Activated naive CD4-positive, alpha-beta T cell treated with Interleukin-2 at 50 U/mL for 16 hours (primary cell): ENCODE measurements around the gene PLCD1.
A peak's percentile ranks its signal among the peaks of the same experiment; 100 is the strongest.
"Not testable (repeated sequence)": the region's sequence is repeated elsewhere in the genome, so short reads cannot be mapped to it uniquely, and the experiment has no call there.

ENCODE experiments used
- DNase-seq: peaks from one replicate; pipeline ENCODE4 v3.0.0-alpha.2; 2020

PLCD1 gene

DNA sequence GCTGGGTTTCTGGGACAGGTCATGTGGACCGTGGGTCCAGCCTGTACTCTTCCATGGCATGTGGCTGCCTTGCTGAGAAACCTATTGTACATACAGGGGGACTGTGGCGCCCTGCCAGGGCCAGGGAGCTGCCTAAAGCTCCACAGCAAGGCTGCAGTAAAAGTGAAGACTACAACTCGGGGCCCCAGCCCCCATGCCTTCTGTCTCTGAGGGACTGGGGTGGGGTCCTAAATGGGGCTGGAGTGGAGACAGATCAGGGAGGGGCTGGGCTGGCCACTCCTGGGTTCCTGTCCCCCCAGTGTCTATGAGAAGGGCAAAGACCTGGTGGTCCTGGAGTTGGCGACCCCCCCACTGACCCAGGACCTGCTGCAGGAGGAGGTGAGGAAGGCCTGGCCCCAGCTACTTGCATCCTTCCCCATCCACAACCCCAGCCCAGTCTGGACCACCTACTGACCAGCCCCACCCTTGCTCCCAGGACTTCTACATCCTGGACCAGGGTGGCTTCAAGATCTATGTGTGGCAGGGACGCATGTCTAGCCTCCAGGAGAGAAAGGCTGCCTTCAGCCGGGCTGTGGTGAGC lies 31.6 kb downstream of the PLCD1 start:
- no peak for DNase-seq

DNA sequence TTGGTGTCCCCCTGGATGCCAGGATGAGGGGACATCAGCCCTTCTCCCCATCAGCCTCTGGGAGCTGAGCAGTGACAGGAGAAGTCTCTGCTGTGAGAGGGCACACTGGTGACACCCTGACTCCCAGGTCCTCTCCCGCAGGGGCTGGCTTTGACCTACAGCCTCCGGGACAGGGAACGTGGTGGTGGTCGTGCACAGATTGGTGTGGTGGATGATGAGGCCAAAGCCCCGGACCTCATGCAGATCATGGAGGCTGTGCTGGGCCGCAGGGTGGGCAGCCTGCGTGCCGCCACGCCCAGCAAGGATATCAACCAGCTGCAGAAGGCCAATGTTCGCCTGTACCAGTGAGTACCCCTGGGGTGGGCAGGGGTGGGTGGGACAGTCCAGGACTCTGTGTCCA lies 32.1 kb downstream of the PLCD1 start:
- DNase-seq = no peak

DNA sequence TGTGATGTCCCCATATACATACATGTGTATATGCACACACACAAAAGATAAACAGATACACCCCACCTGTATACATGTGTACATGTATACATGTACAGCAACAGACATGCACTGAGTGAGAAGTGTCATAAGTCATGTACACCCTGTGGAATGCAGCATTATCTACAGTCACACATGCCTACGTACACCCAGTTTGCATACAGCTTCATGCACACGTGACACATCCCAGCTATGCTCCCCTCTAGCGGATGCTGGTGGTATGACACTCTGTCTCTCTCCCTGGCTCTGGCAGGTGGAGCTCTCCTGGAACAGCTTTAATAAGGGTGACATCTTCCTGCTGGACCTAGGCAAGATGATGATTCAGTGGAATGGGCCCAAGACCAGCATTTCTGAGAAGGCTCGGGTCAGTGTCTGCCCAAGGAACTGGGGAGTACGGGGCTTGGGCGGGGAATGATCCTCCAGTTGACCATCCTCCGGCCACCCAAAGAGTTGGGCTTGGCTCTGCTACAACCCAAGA lies 32.6 kb downstream of the PLCD1 start:
- DNase-seq = peak; percentile 81

DNA sequence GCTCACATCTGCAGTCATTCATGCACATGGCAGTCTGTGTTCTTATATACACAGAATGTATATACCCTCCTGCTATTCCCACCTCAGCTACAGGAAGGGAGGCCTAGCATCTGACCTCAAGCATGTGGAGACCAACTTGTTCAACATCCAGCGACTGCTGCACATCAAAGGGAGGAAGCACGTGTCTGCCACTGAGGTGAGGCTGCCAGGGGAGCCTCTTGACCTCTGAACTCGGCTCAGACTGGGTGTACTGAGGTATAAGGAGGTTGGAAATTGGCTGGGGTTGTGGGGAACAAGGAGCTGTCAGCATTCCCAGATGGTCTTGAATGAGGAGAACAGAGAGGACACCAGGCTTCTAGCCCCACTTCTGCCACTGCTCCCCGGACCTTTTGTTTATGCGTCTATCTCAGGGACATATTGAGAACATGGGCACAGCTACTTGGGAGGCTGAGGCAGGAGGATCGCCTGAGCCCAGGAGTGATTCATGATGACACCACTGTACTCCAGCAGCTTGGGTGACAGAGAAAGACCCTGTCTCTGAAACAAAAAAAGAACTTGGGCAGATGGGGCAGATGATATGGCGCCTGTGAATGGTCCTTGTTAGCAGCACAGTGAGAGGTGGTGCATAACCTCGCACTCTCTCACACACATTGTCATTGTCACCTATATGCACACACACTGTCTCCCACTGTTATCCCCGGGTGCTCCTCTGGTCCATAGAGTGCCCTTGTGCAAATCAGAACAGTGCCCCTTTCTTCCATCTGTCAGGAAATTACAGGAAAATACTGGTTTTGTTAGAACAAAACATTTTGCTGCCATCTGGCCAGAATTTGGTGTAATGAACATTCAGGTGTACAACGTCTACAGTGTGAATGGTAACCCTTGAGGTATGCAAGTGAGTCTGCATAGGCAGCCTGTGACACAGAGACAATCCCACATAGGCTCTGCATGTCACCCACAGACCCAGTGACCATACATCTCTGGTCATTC lies 33.5 kb downstream of the PLCD1 start:
- DNase-seq = no peak

DNA sequence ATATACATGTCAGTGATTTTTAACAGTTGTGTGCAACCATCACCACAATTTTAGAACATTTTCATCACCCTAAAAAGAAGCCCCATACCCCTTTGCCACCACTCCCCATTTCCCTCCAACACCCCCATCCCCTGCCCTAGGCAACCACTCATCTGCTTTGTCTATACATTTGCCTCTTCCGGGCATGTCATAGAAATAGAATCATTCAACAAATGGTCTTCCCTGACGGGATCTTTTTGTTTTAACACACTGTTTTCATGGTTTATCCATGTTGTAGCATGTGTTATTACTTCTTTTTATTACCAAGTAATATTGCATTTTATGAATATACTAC lies 34.8 kb downstream of the PLCD1 start:
- DNase-seq = no peak

DNA sequence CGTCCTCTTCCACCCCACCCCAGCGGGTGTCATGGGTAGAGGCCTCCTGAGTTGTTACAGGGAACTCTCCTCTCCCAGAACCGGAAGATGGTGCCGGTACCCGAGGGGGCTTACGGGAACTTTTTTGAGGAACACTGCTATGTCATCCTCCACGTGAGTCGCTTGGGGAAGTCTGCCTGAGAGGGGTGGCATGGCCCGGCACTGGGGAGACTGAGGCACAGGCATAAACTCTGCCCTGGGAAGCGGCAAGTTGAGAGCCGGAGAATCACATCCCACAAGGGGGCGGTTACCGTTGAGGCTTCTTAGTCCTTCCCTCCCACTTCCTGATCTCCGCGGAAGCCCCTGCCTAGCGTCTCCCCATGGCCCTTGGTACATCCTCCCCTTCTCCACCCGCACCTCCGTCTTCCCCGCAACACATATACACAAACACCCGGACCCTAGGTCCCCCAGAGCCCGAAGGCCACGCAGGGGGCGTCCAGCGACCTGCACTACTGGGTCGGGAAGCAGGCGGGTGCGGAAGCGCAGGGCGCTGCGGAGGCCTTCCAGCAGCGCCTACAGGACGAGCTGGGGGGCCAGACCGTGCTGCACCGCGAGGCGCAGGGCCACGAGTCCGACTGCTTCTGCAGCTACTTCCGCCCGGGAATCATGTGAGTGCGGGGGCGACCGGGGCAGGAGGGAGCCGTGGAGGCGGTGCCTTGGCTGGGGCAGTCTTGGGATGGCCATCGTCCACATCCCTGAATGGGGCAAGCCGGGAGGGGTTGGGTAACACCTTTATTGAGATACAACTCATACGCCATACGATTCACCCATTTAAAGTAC lies 35.4 kb downstream of the PLCD1 start:
- peak; percentile 73 for DNase-seq

DNA sequence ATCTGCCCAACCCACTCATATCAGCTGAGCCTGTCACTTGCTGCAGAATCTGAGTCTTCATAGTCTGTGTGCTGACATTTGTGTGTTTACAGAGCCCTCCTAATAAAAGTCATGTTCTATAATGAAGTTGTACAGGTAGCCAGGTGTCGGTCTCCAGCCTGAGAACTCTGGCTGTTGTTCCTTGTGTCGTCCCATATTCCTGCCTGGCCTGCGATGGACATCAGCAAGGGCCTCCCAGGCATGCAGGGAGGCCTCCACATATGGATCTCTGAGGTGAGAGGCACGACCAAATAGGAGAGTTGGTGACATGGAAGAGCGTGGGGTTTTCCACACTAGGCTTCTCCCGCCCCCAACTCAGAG lies 36.0 kb downstream of the PLCD1 start:
- no peak for DNase-seq

DNA sequence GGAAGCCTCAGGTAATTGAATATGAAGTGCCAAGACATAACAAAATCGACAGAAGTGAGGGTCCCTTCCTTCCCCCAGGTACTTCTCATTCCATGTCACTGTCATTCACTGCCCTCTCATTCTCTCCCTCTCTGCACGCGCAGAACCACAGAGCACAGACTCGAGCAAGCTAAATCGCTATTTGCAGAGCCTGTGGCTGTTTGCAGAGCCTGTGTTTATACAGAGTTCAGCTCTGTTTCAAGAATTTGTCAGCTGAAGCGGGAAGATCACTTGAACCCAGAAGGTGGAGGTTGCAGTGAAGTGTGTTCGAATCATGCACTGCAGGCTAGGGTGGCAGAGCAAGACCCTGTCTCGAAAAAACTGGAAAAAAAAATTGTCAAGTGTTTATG lies 36.4 kb downstream of the PLCD1 start:
- DNase-seq = no peak

DNA sequence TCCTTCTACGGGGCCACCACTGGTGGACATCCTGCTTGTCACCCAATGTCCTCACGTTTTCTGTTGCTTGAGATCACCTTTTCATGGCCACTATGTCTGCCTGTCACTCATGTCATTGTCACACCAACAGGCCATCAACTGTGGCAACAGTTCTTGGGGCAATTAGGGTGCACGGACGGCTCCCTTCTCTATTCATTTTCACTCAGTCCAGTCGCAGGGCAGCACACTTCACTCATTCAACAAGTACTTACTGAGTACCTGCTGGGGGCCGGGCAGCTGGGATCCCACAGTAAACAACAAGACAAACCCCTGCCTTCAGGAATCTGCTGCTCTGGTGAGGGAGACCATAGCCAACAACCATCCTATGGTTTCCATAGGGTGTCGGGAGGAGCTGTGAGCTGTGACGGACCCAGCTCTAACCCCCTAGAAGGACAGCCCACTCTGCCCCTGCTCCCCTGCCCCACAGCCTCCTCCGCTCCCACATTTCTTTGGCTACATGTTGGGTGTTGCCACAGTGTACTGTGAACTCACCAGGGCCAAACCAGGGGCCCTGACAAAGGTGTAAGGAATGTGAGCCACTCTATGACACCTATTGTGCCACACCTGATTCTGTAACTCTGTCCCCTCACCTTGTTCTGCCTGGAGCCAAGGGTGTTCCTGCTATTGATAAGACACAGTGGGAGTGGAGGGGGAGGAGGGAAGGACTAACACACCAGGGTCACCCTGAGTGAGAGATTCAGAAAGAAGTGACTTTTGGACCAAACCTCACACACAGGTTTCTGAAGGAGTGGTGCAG lies 37.0 kb downstream of the PLCD1 start:
- DNase-seq = no peak

DNA sequence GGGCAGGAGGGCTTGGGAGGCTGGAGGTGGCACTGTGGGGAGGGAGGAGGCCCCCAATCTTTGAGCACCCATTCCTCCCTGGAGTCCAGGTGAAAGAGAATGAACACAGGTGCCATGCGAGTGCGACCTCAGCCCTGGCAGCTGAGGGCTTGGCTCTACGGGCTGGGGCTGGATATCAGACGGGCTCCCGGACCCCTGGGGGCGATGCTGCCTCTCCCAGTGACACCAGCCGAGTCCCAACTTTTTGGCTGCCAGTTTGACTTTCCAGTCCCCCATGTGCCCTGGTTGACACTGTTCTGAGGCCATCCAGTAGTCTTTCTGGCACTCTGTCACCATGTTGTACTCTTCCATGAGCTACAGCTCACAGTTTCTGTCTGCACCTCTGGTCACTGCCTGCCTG lies 37.6 kb downstream of the PLCD1 start:
- no peak for DNase-seq

DNA sequence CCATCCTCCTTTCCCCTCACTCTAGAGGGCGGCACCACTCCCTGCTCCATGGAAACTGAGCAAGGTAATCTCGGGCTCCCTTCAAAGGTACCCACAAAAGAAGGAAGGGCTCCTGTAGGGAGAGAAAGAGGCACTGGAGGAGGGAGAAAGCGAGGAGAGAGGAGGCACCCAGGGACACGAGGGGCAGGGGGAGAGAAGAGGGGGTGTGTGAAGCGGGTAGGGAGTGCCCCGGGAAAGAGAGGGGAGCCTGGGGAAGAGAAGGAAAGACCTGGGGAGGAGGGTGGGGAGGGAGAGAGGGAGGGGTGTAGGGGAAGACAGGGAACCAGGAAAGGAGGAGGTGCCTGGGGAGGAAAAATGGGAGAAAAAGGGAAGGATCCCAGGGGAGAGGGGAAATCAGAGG lies 38.3 kb downstream of the PLCD1 start:
- DNase-seq = no peak

DNA sequence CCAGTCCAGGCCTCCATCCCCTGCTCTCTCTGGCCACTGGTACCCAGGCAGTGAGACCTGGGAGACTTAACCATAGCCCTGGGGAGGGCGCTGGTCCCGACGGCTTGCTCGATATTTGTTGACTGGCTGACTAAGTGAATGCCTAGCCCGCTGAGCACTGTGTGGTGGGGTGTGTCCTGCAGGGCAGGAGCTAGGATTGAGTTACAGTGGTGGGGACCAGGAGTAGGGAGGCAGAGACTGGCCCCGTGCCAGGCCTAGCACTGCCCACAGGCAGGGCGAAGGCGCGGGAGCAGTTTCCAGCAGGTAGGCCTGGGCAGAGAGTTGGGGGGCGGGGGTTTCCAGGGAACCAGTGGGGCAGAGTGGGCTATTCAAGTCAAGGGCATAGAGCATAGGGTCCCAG lies 38.9 kb downstream of the PLCD1 start, which contains the start of gene VILL:
Gene VILL, plus strand, starts transcription at position 260 of the 400 bp plus-strand sequence. CDS start 2,887 bp downstream, outside the sequence.
- no peak for DNase-seq

DNA sequence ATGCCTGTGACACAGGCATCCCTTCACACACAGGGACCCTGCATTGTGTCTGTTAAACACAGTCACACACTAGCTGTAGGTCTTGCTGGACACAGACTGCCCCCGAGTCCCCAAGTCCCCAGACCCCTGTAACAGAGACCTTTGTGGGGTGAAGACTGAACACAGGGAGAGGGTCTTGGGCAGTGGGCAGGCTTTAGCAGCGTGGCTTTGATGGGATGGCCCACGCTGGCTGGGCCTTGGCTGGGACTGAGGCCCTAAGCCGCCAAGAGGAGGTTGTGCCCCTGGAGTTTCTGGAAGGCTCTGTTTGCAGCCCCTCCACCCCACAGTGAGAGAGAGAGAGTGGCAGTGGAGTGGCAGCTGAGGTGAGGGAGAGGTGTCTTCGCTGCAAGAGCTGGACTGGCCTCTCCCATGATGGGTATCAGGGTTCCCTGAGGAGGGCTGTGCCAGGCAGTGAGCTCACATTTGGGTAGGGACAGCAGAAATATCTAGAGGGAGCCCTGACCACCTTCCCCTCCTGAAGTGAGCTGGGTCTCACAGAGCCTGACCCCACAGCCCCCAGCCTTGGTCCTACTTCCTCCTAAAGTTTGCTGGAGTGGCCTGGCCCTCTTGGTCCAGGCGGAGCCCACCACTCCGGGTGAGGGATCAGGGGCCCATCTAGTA lies 39.5 kb downstream of the PLCD1 start:
- no peak for DNase-seq

DNA sequence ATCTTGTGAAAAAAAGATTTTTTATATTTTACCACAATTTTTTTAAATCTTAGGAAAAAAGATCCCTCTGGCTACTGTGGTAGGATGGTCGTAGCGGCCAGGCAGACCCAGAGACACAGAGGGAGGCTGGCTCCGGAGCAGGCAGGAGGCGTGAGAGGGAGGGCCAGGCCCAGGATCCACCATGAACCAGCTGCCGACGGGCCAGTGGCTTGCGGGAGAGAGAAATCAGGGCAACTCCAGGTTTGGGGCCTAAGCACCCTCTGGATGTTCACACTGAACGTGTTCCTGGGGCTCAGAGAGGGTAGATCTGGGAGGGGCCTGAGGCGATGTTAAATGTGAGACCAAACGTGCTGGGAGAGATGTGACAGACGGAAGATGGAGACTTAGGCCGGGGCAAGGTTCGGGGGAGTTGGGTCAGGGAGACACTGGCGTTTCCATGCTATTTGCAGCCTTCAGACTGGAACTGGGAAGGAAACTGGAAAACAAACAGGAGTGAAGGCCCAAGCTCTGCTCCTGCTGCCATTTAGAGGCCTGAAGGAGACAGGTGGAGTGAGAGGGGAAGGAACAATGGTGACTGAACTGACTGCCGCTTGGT lies 40.4 kb downstream of the PLCD1 start:
- DNase-seq = no peak

DNA sequence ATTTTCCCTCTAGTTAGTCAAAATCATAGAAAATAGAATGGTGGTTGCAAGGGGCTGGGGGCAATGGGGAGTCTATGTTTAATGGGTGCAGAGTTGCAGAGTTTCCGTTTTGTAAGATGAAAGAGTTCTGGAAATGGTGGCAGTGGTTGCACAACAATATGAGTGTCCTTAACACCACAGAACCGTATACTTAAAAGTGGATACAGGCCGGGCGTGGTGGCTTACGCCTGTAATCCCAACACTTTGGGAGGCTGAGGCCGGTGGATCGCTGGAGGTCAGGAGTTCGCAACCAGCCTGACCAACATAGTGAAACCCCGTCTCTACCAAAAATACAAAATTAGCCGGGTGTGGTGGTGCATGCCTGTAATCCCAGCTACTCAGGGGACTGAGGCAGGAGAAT lies 41.1 kb downstream of the PLCD1 start:
- not testable (repeated sequence) for DNase-seq

DNA sequence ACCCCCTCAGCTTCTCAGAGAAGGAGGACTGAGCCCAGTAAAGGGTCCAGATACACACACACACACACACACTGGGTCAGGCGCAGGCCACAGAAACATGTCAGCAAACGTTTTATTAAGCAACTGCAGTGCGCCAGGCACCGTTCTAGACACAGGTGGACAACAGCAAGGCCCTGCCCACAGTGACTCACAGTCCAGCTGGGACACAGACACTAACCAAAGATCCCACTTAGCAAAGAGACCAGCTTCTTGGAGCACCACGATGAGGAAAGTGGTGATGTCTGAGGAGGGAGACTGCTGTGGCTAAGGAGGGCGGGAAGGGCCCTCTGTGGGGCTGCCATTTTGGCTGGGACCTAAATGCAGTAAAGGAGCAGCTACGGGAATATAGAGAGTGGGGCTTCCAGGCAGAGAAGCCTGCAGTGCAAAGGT lies 41.7 kb downstream of the PLCD1 start:
- DNase-seq = no peak

DNA sequence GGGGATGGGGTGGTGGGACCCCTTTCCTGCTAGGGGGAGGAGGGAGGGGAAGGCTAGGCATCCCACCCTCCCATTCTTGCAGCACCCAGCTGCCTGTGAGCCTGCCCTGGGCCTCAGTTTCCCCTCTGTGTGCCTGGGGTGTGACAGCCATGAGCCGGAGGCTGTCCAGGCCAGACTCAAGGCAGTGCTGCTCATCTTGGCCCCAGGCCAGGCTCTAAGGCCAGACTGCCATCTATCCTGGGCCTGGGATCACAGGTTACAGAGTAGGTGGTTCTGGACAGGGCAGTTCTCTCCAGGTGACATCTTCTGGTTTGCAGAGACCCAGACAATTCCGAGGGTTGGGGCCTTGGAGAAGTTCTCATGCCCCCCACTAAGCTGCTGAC lies 42.1 kb downstream of the PLCD1 start:
- no peak for DNase-seq

DNA sequence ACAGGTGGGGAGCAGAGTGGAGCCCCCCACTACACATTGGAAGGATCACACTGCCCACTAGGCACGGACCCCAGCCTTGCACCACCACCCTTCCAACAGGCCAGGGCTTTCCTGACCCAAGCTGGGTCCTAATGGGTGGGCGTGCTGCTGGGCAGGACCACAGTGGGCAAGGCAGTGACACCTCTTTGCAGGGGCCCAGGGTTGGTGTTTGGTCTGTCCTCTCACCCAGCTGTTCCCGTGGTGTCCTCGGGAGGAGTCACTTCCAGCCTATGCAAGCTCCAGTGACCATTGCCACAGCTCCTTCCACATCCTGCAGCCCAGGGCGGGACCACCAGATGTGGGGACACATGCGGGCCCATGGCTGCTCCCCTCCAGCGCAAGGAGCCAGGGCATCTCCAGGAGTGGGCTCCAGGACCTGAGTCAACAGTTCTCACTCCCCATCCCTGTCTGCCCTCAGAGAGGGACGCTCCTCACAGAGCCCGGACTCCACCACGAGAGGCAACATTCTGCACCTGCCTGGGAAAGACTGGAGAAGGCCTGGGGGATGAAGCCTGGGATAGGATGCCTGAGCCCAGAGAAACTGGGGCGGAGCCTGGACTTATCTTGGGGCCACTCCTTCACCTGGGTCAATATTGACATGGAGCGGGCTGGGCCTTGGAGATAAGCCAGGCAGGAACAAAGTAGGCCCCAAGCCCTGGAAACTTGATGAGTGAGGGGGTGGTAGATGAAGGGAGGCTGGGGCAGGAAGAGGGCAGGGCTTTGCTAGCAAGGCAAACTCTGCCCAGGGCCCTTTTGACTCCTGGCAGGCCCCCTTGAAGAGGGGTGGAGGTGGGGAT lies 42.7 kb downstream of the PLCD1 start:
- no peak for DNase-seq

DNA sequence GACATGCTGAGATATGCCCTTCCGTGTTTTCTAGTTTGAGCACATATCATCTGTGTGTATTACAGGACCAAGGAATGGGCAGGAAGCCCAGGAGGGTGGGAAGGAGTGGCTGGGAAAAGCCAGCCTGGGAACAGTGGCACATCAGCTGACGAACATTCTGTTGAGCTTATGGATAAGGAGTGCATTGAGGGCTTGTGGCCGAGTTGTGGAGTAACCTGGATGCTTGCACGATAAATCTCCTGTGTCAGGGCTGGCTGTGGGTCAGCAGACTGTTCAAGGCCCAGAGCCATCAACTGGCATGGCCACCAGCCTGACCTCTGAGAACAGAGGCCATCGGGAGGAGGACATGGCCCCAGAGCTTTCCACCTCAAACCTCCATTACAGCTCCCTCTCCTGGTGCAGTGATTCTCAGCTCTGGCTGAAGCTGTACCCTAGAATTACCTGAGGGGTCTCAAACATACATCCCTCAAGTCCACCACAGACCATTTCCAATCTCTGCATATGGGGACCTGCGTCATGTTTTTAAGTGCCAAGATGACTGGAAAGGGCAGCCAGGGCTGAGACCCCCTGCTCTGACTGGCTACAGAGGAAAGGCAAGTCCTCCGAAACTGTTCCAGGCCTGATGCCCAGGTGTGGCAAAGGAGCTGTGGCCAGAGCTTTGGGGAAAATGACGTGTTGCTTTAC lies 43.7 kb downstream of the PLCD1 start:
- DNase-seq = no peak

DNA sequence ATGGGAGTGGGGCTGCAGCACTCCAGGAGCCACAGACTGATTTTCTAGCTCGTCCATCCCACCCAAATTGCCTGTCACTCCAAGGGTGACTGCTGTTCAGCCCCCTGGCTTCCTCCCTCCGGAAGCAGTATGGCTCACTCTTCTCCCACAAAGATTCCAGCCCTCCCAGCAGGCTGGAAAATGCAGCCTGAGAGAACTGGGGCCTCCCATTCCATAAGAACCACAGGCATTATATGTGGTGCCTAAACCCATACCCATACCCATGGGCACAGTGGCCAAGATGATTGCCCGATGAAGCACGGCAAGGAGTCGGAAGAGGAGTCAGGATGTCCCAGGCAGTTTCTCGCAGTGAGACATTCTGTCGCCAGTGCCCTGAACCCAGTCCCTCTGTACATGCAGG lies 44.8 kb downstream of the PLCD1 start:
- no peak for DNase-seq
